Ishikawa (cell line): Measurements from ENCODE around the gene DESI1.

Experiments used
- CEBPB ChIP-seq: IDR thresholded peaks from 2 replicates; pipeline ENCODE4 v1.6.1; 2012
- CREB1 ChIP-seq: IDR thresholded peaks from 2 replicates; pipeline ENCODE4 v1.6.1; 2012; ENCODE audit warnings: low read depth
- EGR1 ChIP-seq: IDR thresholded peaks from 2 replicates; pipeline ENCODE4 v1.6.1; 2012
- EP300 ChIP-seq: IDR thresholded peaks from 2 replicates; pipeline ENCODE4 v1.6.1; 2012; ENCODE audit warnings: borderline replicate concordance
- FOXM1 ChIP-seq: IDR thresholded peaks from 2 replicates; pipeline ENCODE4 v1.6.1; 2012; ENCODE audit warnings: low read depth, borderline replicate concordance
- MAX ChIP-seq: IDR thresholded peaks from 2 replicates; pipeline ENCODE4 v1.6.1; 2012
- NFIC ChIP-seq: IDR thresholded peaks from 2 replicates; pipeline ENCODE4 v1.6.1; 2012
- RAD21 ChIP-seq: IDR thresholded peaks from 2 replicates; pipeline ENCODE4 v1.6.1; 2012; ENCODE audit warnings: low read depth
- REST ChIP-seq: IDR thresholded peaks from 2 replicates; pipeline ENCODE4 v1.6.1; 2012; ENCODE audit warnings: low read depth, mild to moderate bottlenecking
- TAF1 ChIP-seq: IDR thresholded peaks from 2 replicates; pipeline ENCODE4 v1.6.1; 2012; ENCODE audit warnings: low read depth, mild to moderate bottlenecking
- TCF12 ChIP-seq: IDR thresholded peaks from 2 replicates; pipeline ENCODE4 v1.6.1; 2012; ENCODE audit warnings: low read depth
- TEAD4 ChIP-seq: IDR thresholded peaks from 2 replicates; pipeline ENCODE4 v1.6.1; 2012
- USF1 ChIP-seq: IDR thresholded peaks from 2 replicates; pipeline ENCODE4 v1.6.1; 2012
- YY1 ChIP-seq: IDR thresholded peaks from 2 replicates; pipeline ENCODE4 v1.6.1; 2012; ENCODE audit warnings: low read depth
- ZBTB7A ChIP-seq: IDR thresholded peaks from 2 replicates; pipeline ENCODE4 v1.6.1; 2012; ENCODE audit warnings: low read depth

The DESI1 gene

GRCh38 chr22:41576877-41577276 lies 44.0 kb downstream of the DESI1 start:
- TF ChIP-seq RAD21 (peak; percentile 62), NFIC (0 out of 2 replicates have a peak, but pooled peaks have one; percentile 16), TAF1 (no peak)

GRCh38 chr22:41575533-41575932 lies 45.3 kb downstream of the DESI1 start:
- TF ChIP-seq EGR1 (no peak), USF1 (no peak), EP300 (no peak), FOXM1 (no peak), YY1 (no peak), RAD21 (no peak), REST (no peak), TAF1 (no peak), CREB1 (no peak), TEAD4 (no peak), NFIC (no peak), TCF12 (no peak), CEBPB (no peak), MAX (no peak), ZBTB7A (no peak)

- TF ChIP-seq EP300 (no peak), EGR1 (no peak), NFIC (no peak), CREB1 (no peak), YY1 (no peak), TEAD4 (no peak), REST (no peak)
Observed at GRCh38 chr22:41574847-41575381, 45.9 kb downstream of the DESI1 start.

- no peak for TF ChIP-seq YY1
- no peak for TF ChIP-seq EGR1
- no peak for TF ChIP-seq MAX
- TF ChIP-seq RAD21, result no peak
- no peak for TF ChIP-seq USF1
- TF ChIP-seq CEBPB, result no peak
- TF ChIP-seq CREB1, result no peak
Observed at GRCh38 chr22:41573677-41574076, 47.2 kb downstream of the DESI1 start.

- TF ChIP-seq EP300 (no peak), NFIC (no peak), RAD21 (no peak), MAX (no peak), REST (no peak), USF1 (no peak), TCF12 (no peak), FOXM1 (no peak), TEAD4 (no peak), ZBTB7A (no peak), CREB1 (no peak), CEBPB (no peak), YY1 (no peak), EGR1 (no peak), TAF1 (no peak)
Observed at GRCh38 chr22:41571786-41572185, 49.1 kb downstream of the DESI1 start.
